PC-3 (cell line): ENCODE results near the gene ANGPT4. TPM values are rescaled to one million over a fixed set of nuclear protein-coding genes. Genes with fewer than 3 reads are reported as not detected.

Source experiments
- ATAC-seq: fragments of 200-7000 bp; cut with Tn5 transposase; 2 replicates; pipeline ENCODE4 v1.9.1; 2020; ENCODE audit warnings: mild to moderate bottlenecking, moderate library complexity
- BruUV-seq: library from RNA; stranded (reverse); fragments of 400-500 nt; replicated peaks from 2 replicates; lab custom pipeline; 2021; lab: Mats Ljungman, UMichigan
- CTCF ChIA-PET: fragments of 300-600 bp; sonication (Branson Sonifier 250); formaldehyde crosslinking; loops from one replicate; lab custom pipeline; 2022; ENCODE audit warnings: antibody characterized with exemption; lab: Charles Lee
- POLR2A ChIA-PET: fragments of 300-600 bp; sonication (Branson Sonifier 250); formaldehyde crosslinking; loops from one replicate; lab custom pipeline; 2022; ENCODE audit warnings: antibody characterized with exemption; ENCODE audit not compliant: unreplicated experiment; lab: Charles Lee
- DNase-seq: peaks from one replicate; pipeline ENCODE4 v3.0.0-alpha.2; 2015
- H2AFZ ChIP-seq: fragments of 300-600 bp; sonication (generic); 2 replicates; pipeline ENCODE4 v1.6.0; 2016; ENCODE audit warnings: antibody characterized with exemption, low read length
- H3F3A ChIP-seq: fragments of 300-600 bp; sonication (generic); one replicate; pipeline ENCODE4 v1.6.0; 2017; ENCODE audit warnings: antibody characterized with exemption, low read length, control low read depth, mild to moderate bottlenecking; ENCODE audit not compliant: unreplicated experiment
- H3K27ac ChIP-seq: fragments of 300-600 bp; sonication (generic); 2 replicates; pipeline ENCODE4 v1.5.1; 2016; ENCODE audit warnings: mild to moderate bottlenecking, low read length
- H3K27me3 ChIP-seq: fragments of 300-600 bp; sonication (generic); 2 replicates; pipeline ENCODE4 v1.6.1; 2016; ENCODE audit warnings: low read length, mixed read lengths
- H3K36me3 ChIP-seq: fragments of 300-600 bp; sonication (generic); 2 replicates; pipeline ENCODE4 v1.6.1; 2016; ENCODE audit warnings: low read depth, mixed run types, low read length, mixed read lengths
- H3K4me1 ChIP-seq: fragments of 300-600 bp; sonication (generic); 2 replicates; pipeline ENCODE4 v1.5.1; 2016; ENCODE audit warnings: low read length; ENCODE audit not compliant: insufficient read depth
- H3K4me2 ChIP-seq: fragments of 300-600 bp; sonication (generic); 2 replicates; pipeline ENCODE4 v1.6.0; 2016; ENCODE audit warnings: low read length
- H3K4me3 ChIP-seq: fragments of 300-600 bp; sonication (generic); 2 replicates; pipeline ENCODE4 v1.5.1; 2016; ENCODE audit warnings: mild to moderate bottlenecking, low read length, mixed read lengths
- H3K79me2 ChIP-seq: fragments of 300-600 bp; sonication (generic); 2 replicates; pipeline ENCODE4 v1.6.1; 2017; ENCODE audit warnings: low read length, mixed read lengths
- H3K9ac ChIP-seq: fragments of 300-600 bp; sonication (generic); 2 replicates; pipeline ENCODE4 v1.6.0; 2016; ENCODE audit warnings: mild to moderate bottlenecking, low read length
- H3K9me2 ChIP-seq: fragments of 300-600 bp; sonication (generic); replicated peaks from 2 replicates; pipeline ENCODE4 v1.6.1; 2016; ENCODE audit warnings: mixed run types, low read length, mixed read lengths
- H3K9me3 ChIP-seq: fragments of 300-600 bp; sonication (generic); 2 replicates; pipeline ENCODE4 v1.6.1; 2016; ENCODE audit warnings: low read length, mixed read lengths
- H4K20me1 ChIP-seq: fragments of 300-600 bp; sonication (generic); 2 replicates; pipeline ENCODE4 v1.6.1; 2016; ENCODE audit warnings: low read length, mixed read lengths
- CTCF ChIP-seq: fragments of 300-600 bp; sonication (generic); conservative IDR thresholded peaks from 2 replicates; pipeline ENCODE4 v1.5.1; 2017; ENCODE audit warnings: antibody characterized with exemption, low read depth, mild to moderate bottlenecking, low read length
- EZH2 ChIP-seq: fragments of 300-600 bp; sonication (generic); IDR thresholded peaks from one replicate; pipeline ENCODE4 v1.6.1; 2017; ENCODE audit warnings: antibody characterized with exemption, mild to moderate bottlenecking, low read length; ENCODE audit not compliant: unreplicated experiment
- EZH2phosphoT487 ChIP-seq: fragments of 300-600 bp; sonication (generic); IDR thresholded peaks from 2 replicates; pipeline ENCODE4 v1.6.1; 2018; ENCODE audit warnings: mild to moderate bottlenecking, antibody characterized with exemption, low read length, borderline replicate concordance
- intact Hi-C: fragments of 100-400 bp; cut with micrococcal nuclease; formaldehyde crosslinking; loops from 2 replicates; pipeline ENCODE4 v1.9.0; 2023
- total RNA-seq: library from RNA; depleted of rRNA; stranded (reverse); fragments of >200 nt; gene quantifications from 2 replicates; pipeline ENCODE4 v1.2.3, GENCODE V29; 2014

ANGPT4 gene
- total RNA-seq, 1 experiment from 2014 or later, result not detected

GRCh38 chr20:958936-959815 lies 43.0 kb upstream of the ANGPT4 start:
- no TSS peak for BruUV-seq
- CTCF ChIA-PET, result no interaction called here
- Histone ChIP-seq H3K27me3 (peaks cover 60% of the 10 kb centered on the region), H3K79me2 (no peaks in the 10 kb centered on the region), H3K4me3 (no peak overlapping the region), H3K4me2 (no peak overlapping the region), H3K4me1 (no peaks in the 10 kb centered on the region), H4K20me1 (no peaks in the 10 kb centered on the region), H3K9me3 (no peaks in the 10 kb centered on the region), H3K9me2 (no peaks in the 10 kb centered on the region), H3F3A (no peaks in the 10 kb centered on the region), H3K36me3 (no peaks in the 10 kb centered on the region), H2AFZ (no peak overlapping the region), H3K9ac (no peak overlapping the region), H3K27ac (no peak overlapping the region)
- intact Hi-C loops, result loop anchor here (10.0 kb wide), 1 partner anchor 226 kb away; the partner anchor contains the start of gene TMEM74B
- TF ChIP-seq CTCF, result no peak
- no peak for TF ChIP-seq EZH2phosphoT487
- TF ChIP-seq EZH2, result no peak
- DNase-seq (no peak), ATAC-seq (no peak)
- POLR2A ChIA-PET, result no interaction called here

GRCh38 chr20:957544-957943 lies 41.4 kb upstream of the ANGPT4 start:
- ATAC-seq, result no peak
- no peaks in the 10 kb centered on the region for H3K79me2 ChIP-seq
- H3K4me2 ChIP-seq, result no peak overlapping the region
- no peaks in the 10 kb centered on the region for H3K36me3 ChIP-seq
- intact Hi-C loops, result loop anchor here (10.0 kb wide), 1 partner anchor 227 kb away; the partner anchor contains the start of gene TMEM74B
- H3K4me1 ChIP-seq, result no peaks in the 10 kb centered on the region
- H3K9me3 ChIP-seq, result no peaks in the 10 kb centered on the region
- no peaks in the 10 kb centered on the region for H3K9me2 ChIP-seq
- H3K27me3 ChIP-seq, result peaks cover 44% of the 10 kb centered on the region
- no TSS peak for BruUV-seq
- H2AFZ ChIP-seq, result no peak overlapping the region
- ChIA-PET POLR2A (no interaction called here), CTCF (interaction anchor here (0.5 to 1.5 kb wide), 6 partner anchors 101 to 440 kb away, joined by 3 to 18 read pairs (median 5); no protein-coding TSS in a partner anchor)
- H3K9ac ChIP-seq, result no peak overlapping the region
- H3F3A ChIP-seq, result no peaks in the 10 kb centered on the region
- H3K4me3 ChIP-seq, result no peak overlapping the region
- H3K27ac ChIP-seq, result no peak overlapping the region
- DNase-seq, result peak; percentile 42
- no peaks in the 10 kb centered on the region for H4K20me1 ChIP-seq
- TF ChIP-seq EZH2 (no peak), EZH2phosphoT487 (no peak)

- ChIA-PET POLR2A (interaction anchor here (0.6 kb wide), 1 partner anchor 65 kb away, joined by 4 read pairs; no protein-coding TSS in a partner anchor), CTCF (interaction anchor here (0.5 to 2.8 kb wide), 5 partner anchors 138 to 187 kb away, joined by 4 to 18 read pairs (median 4); no protein-coding TSS in a partner anchor)
- ATAC-seq, result peak; percentile 83
- H3K4me1 ChIP-seq, result no peaks in the 10 kb centered on the region
- peak overlapping the region; percentile 40; the same call in 1 of the 2 replicates for H2AFZ ChIP-seq
- H3K36me3 ChIP-seq, result no peaks in the 10 kb centered on the region
- H4K20me1 ChIP-seq, result no peaks in the 10 kb centered on the region
- H3K27ac ChIP-seq, result no peak overlapping the region
- H3K9me3 ChIP-seq, result no peaks in the 10 kb centered on the region
- no peaks in the 10 kb centered on the region for H3F3A ChIP-seq
- DNase-seq, result peak; percentile 83
- H3K27me3 ChIP-seq, result peaks cover 35% of the 10 kb centered on the region
- no peak overlapping the region for H3K4me3 ChIP-seq
- no peaks in the 10 kb centered on the region for H3K79me2 ChIP-seq
- peak overlapping the region; percentile 66 for H3K4me2 ChIP-seq
- no TSS peak for BruUV-seq
- H3K9ac ChIP-seq, result no peak overlapping the region
- peak; percentile 100 for TF ChIP-seq CTCF
- no peak for TF ChIP-seq EZH2phosphoT487
- intact Hi-C loops, result loop anchor here (1.0 to 10.0 kb wide), 2 partner anchors 140 to 228 kb away; partner anchors contain the start of gene TMEM74B
- no peaks in the 10 kb centered on the region for H3K9me2 ChIP-seq
Observed at GRCh38 chr20:956330-956951, 40.3 kb upstream of the ANGPT4 start.
